B cell (primary cell): ENCODE measurements around the gene ZNF774.

Source experiments
- CTCF ChIP-seq: fragments of 200-600 bp; IDR thresholded peaks from one replicate; pipeline ENCODE4 v1.8.0; 2022; ENCODE audit warnings: antibody characterized with exemption, mild to moderate bottlenecking
- EZH2 ChIP-seq: IDR thresholded peaks from 2 replicates; pipeline ENCODE4 v1.6.1; 2012; ENCODE audit warnings: borderline replicate concordance, low read depth, mild to moderate bottlenecking, moderate library complexity, low read length; ENCODE audit not compliant: insufficient read depth, poor library complexity, severe bottlenecking

- TF ChIP-seq EZH2 (no peak), CTCF (no peak)
These were observed 2.9 kb downstream of the ZNF774 start for GRCh38 chr15:90354986-90355385.
